GM12878 (cell line): ENCODE results near the gene EIF2B4. TPM values are rescaled to one million over a fixed set of nuclear protein-coding genes. Genes with fewer than 3 reads are reported as not detected.
A peak's percentile ranks its signal among the peaks of the same experiment; 100 is the strongest.

Experiments used
- BACH1 ChIP-seq: fragments of 450-650 bp; IDR thresholded peaks from 2 replicates; pipeline ENCODE4 v1.6.1; 2017; ENCODE audit warnings: mild to moderate bottlenecking, borderline replicate concordance
- BRCA1 ChIP-seq: IDR thresholded peaks from 2 replicates; pipeline ENCODE4 v1.6.1; 2011; ENCODE audit warnings: low read depth, low read length, improper control_type of control experiment
- ESRRA ChIP-seq: IDR thresholded peaks from 2 replicates; pipeline ENCODE4 v1.6.1; 2012; ENCODE audit warnings: mild to moderate bottlenecking, low read length, improper control_type of control experiment
- GATAD2B ChIP-seq: fragments of 450-650 bp; conservative IDR thresholded peaks from 2 replicates; pipeline ENCODE4 v1.6.1; 2017; ENCODE audit warnings: low read depth, mild to moderate bottlenecking, moderate library complexity
- JUNB ChIP-seq: IDR thresholded peaks from 2 replicates; pipeline ENCODE4 v1.6.1; 2016; ENCODE audit warnings: antibody characterized with exemption, mild to moderate bottlenecking
- KDM1A ChIP-seq: fragments of 200-600 bp; sonication (generic); IDR thresholded peaks from 2 replicates; pipeline ENCODE4 v1.6.1; 2016; ENCODE audit warnings: borderline replicate concordance
- LARP7 ChIP-seq: fragments of 450-650 bp; IDR thresholded peaks from 2 replicates; pipeline ENCODE4 v1.6.1; 2017; ENCODE audit warnings: mild to moderate bottlenecking
- PAX5 ChIP-seq: IDR thresholded peaks from 2 replicates; pipeline ENCODE4 v1.6.1; 2011; ENCODE audit warnings: low read depth, low read length, borderline replicate concordance
- SREBF1 ChIP-seq: IDR thresholded peaks from 2 replicates; pipeline ENCODE4 v1.6.1; 2012; ENCODE audit warnings: mild to moderate bottlenecking, low read length
- TARDBP ChIP-seq: IDR thresholded peaks from 2 replicates; pipeline ENCODE4 v1.6.1; 2016; ENCODE audit warnings: borderline replicate concordance
- TBL1XR1 ChIP-seq: IDR thresholded peaks from 2 replicates; pipeline ENCODE4 v1.6.1; 2012; ENCODE audit warnings: low read depth, low read length, improper control_type of control experiment
- WRNIP1 ChIP-seq: IDR thresholded peaks from 2 replicates; pipeline ENCODE4 v1.6.1; 2011; ENCODE audit warnings: low read depth, low read length, improper control_type of control experiment, borderline replicate concordance
- ZBED1 ChIP-seq: IDR thresholded peaks from 2 replicates; pipeline ENCODE4 v1.6.1; 2016; ENCODE audit warnings: borderline replicate concordance
- ZSCAN29 ChIP-seq: fragments of 450-650 bp; IDR thresholded peaks from 2 replicates; pipeline ENCODE4 v1.6.1; 2017; ENCODE audit warnings: mild to moderate bottlenecking, moderate library complexity
- polyA plus RNA-seq, 11 experiments: library from polyadenylated mRNA; depleted of rRNA in 4 of 11; unstranded in 6 of 11; stranded (reverse) in 5 of 11; fragments of >200 nt; fragmentation: Nextera tagmentation in 4 of 11; fragmentation: Illumina TruSeq in 1 of 11; extraction: Ambion mirVana in 4 of 11; extraction: Trizol in 1 of 11; gene quantifications; 1 replicate in 1 of 11; 2 replicates in 10 of 11; pipeline versions ENCODE4 v1.2.1 to v1.2.3, GENCODE V29; 2011 to 2016; ENCODE audit warnings: inconsistent platforms in 2 of 11, missing spikeins in 2 of 11, low read depth in 1 of 11
- total RNA-seq, 4 experiments: library from RNA; depleted of rRNA in 3 of 4; stranded (reverse); fragments of >200 nt in 3 of 4; fragmentation: Illumina TruSeq in 1 of 4; extraction: Trizol in 1 of 4; gene quantifications; 2 replicates each; pipeline versions ENCODE4 v1.2.1 to v1.2.3, GENCODE V29; 2013 to 2021
- TF ChIP-seq, protein P1 (sequence below): IDR thresholded peaks from 2 replicates; pipeline ENCODE4 v1.6.1; 2012; ENCODE audit warnings: low read depth, low read length, improper control_type of control experiment
- TF ChIP-seq, protein P2 (sequence below): fragments of 450-650 bp; IDR thresholded peaks from 2 replicates; pipeline ENCODE4 v1.6.1; 2017; ENCODE audit warnings: mild to moderate bottlenecking, moderate library complexity
- TF ChIP-seq, protein P3 (sequence below): fragments of 150-350 bp; IDR thresholded peaks from 2 replicates; pipeline ENCODE4 v1.6.1; 2016; ENCODE audit warnings: low read depth, low read length
- TF ChIP-seq, protein P4 (sequence below): fragments of 450-650 bp; IDR thresholded peaks from 2 replicates; pipeline ENCODE4 v1.6.1; 2014; ENCODE audit warnings: mild to moderate bottlenecking
- TF ChIP-seq, protein P5 (sequence below): IDR thresholded peaks from 2 replicates; pipeline ENCODE4 v1.6.1; 2011; ENCODE audit warnings: borderline replicate concordance, low read depth, mild to moderate bottlenecking, moderate library complexity, mixed read lengths, low read length; ENCODE audit not compliant: insufficient read depth; ENCODE audit errors: extremely low read length
- TF ChIP-seq, protein P6 (sequence below): fragments of 450-650 bp; IDR thresholded peaks from 2 replicates; pipeline ENCODE4 v1.6.1; 2016; ENCODE audit warnings: mild to moderate bottlenecking

The EIF2B4 gene
- total and polyA plus RNA-seq, 10 of the 15 experiments (the other 5 are each of a cell fraction or from before 2014, with no cell fraction given), result 13.4 to 53.9 (median 27.5) TPM

DNA sequence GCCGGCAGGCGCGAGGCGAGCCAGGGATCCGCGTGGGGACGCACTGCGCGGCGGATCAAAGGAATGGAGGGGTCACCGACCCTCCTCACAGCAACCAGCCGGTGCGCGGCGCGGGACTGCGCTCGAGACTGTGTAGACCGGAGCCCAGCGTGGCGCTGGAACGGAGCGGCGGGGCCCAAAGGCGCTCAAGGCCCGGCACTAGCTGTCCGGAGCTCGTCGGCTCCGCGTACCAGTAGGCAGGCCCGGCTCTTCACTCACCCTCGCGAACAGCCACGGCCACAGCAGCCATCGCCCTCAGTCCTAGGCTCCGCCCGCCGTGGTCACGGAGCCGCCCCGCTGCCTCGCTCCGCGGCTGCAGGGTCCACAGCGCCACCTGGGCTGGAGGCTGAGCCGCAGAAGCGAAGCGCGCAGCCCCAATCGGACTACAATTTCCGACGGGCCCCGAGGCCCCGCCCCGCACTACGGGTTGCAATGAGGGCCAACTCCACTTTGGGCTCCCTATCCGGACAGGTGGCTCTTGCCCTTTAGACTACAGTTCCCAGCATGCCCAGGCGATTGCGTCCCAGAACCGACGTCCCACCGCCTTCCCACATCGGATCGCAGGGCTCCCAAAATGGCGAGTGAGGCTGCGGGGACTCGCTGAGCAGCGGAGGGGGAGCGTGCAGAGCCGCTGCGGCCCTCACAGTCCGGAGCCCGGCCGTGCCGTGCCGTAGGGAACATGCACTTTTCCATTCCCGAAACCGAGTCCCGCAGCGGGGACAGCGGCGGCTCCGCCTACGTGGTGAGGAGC, at the start of gene EIF2B4, which contains the start of gene SNX17 (continued):
- TF ChIP-seq, protein P1, sequence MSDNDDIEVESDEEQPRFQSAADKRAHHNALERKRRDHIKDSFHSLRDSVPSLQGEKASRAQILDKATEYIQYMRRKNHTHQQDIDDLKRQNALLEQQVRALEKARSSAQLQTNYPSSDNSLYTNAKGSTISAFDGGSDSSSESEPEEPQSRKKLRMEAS, result peak; percentile 69; the same call in 1 of the 2 replicates
- TF ChIP-seq TBL1XR1 (peak; percentile 58; the same call in 1 of the 2 replicates), ESRRA (no peak), WRNIP1 (no peak), LARP7 (peak; percentile 92), SREBF1 (peak; percentile 87), BRCA1 (no peak), TARDBP (peak; percentile 95), PAX5 (peak; percentile 90), ZBED1 (no peak), ZSCAN29 (peak; percentile 88), JUNB (no peak), KDM1A (no peak), GATAD2B (peak; percentile 74), BACH1 (peak; percentile 93)
- TF ChIP-seq, protein P2, sequence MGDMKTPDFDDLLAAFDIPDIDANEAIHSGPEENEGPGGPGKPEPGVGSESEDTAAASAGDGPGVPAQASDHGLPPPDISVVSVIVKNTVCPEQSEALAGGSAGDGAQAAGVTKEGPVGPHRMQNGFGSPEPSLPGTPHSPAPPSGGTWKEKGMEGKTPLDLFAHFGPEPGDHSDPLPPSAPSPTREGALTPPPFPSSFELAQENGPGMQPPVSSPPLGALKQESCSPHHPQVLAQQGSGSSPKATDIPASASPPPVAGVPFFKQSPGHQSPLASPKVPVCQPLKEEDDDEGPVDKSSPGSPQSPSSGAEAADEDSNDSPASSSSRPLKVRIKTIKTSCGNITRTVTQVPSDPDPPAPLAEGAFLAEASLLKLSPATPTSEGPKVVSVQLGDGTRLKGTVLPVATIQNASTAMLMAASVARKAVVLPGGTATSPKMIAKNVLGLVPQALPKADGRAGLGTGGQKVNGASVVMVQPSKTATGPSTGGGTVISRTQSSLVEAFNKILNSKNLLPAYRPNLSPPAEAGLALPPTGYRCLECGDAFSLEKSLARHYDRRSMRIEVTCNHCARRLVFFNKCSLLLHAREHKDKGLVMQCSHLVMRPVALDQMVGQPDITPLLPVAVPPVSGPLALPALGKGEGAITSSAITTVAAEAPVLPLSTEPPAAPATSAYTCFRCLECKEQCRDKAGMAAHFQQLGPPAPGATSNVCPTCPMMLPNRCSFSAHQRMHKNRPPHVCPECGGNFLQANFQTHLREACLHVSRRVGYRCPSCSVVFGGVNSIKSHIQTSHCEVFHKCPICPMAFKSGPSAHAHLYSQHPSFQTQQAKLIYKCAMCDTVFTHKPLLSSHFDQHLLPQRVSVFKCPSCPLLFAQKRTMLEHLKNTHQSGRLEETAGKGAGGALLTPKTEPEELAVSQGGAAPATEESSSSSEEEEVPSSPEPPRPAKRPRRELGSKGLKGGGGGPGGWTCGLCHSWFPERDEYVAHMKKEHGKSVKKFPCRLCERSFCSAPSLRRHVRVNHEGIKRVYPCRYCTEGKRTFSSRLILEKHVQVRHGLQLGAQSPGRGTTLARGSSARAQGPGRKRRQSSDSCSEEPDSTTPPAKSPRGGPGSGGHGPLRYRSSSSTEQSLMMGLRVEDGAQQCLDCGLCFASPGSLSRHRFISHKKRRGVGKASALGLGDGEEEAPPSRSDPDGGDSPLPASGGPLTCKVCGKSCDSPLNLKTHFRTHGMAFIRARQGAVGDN, result no peak
- TF ChIP-seq, protein P3, sequence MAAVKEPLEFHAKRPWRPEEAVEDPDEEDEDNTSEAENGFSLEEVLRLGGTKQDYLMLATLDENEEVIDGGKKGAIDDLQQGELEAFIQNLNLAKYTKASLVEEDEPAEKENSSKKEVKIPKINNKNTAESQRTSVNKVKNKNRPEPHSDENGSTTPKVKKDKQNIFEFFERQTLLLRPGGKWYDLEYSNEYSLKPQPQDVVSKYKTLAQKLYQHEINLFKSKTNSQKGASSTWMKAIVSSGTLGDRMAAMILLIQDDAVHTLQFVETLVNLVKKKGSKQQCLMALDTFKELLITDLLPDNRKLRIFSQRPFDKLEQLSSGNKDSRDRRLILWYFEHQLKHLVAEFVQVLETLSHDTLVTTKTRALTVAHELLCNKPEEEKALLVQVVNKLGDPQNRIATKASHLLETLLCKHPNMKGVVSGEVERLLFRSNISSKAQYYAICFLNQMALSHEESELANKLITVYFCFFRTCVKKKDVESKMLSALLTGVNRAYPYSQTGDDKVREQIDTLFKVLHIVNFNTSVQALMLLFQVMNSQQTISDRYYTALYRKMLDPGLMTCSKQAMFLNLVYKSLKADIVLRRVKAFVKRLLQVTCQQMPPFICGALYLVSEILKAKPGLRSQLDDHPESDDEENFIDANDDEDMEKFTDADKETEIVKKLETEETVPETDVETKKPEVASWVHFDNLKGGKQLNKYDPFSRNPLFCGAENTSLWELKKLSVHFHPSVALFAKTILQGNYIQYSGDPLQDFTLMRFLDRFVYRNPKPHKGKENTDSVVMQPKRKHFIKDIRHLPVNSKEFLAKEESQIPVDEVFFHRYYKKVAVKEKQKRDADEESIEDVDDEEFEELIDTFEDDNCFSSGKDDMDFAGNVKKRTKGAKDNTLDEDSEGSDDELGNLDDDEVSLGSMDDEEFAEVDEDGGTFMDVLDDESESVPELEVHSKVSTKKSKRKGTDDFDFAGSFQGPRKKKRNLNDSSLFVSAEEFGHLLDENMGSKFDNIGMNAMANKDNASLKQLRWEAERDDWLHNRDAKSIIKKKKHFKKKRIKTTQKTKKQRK, result no peak
- TF ChIP-seq, protein P4, sequence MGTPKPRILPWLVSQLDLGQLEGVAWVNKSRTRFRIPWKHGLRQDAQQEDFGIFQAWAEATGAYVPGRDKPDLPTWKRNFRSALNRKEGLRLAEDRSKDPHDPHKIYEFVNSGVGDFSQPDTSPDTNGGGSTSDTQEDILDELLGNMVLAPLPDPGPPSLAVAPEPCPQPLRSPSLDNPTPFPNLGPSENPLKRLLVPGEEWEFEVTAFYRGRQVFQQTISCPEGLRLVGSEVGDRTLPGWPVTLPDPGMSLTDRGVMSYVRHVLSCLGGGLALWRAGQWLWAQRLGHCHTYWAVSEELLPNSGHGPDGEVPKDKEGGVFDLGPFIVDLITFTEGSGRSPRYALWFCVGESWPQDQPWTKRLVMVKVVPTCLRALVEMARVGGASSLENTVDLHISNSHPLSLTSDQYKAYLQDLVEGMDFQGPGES, result no peak
- TF ChIP-seq, protein P5, sequence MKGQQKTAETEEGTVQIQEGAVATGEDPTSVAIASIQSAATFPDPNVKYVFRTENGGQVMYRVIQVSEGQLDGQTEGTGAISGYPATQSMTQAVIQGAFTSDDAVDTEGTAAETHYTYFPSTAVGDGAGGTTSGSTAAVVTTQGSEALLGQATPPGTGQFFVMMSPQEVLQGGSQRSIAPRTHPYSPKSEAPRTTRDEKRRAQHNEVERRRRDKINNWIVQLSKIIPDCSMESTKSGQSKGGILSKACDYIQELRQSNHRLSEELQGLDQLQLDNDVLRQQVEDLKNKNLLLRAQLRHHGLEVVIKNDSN, result peak; percentile 50
- TF ChIP-seq, protein P6, sequence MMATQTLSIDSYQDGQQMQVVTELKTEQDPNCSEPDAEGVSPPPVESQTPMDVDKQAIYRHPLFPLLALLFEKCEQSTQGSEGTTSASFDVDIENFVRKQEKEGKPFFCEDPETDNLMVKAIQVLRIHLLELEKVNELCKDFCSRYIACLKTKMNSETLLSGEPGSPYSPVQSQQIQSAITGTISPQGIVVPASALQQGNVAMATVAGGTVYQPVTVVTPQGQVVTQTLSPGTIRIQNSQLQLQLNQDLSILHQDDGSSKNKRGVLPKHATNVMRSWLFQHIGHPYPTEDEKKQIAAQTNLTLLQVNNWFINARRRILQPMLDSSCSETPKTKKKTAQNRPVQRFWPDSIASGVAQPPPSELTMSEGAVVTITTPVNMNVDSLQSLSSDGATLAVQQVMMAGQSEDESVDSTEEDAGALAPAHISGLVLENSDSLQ, result 0 out of 2 replicates have a peak, but pooled peaks have one; percentile 7
